Left ventricle myocardium superior (tissue), 1 donor: ENCODE results near the gene CSNK2A3. TPM values are rescaled to one million over a fixed set of nuclear protein-coding genes. Genes with fewer than 3 reads are reported as not detected.

ENCODE experiments used
- ATAC-seq: fragments of 200-7000 bp; cut with Tn5 transposase; one replicate; pipeline ENCODE4 v1.9.1; 2020; ENCODE audit warnings: mild to moderate bottlenecking, moderate library complexity
- DNase-seq: peaks from one replicate; pipeline ENCODE4 v3.0.0-alpha.2; 2020
- intact Hi-C: fragments of 100-400 bp; cut with micrococcal nuclease; formaldehyde crosslinking; loops from one replicate; pipeline ENCODE4 v1.11.0; 2022
- total RNA-seq: library from RNA; stranded (reverse); fragmentation: NEBNext Ultra II Directional; extraction: Animal tissue kit (Norgen Biotek cat#: 25700); gene quantifications from one replicate; pipeline ENCODE4 v1.2.1, GENCODE V29; 2021
- donor health status: DM: no; HTN: yes; CAD: no; lungs with severe emphysema.

The CSNK2A3 gene
- total RNA-seq, 1 donor from 2014 or later, result 1.1 TPM

GRCh38 chr11:11309906-11310305 lies 43.1 kb downstream of the CSNK2A3 start:
- intact Hi-C loops, result no loop called here
- DNase-seq (no peak), ATAC-seq (no peak)

DNA sequence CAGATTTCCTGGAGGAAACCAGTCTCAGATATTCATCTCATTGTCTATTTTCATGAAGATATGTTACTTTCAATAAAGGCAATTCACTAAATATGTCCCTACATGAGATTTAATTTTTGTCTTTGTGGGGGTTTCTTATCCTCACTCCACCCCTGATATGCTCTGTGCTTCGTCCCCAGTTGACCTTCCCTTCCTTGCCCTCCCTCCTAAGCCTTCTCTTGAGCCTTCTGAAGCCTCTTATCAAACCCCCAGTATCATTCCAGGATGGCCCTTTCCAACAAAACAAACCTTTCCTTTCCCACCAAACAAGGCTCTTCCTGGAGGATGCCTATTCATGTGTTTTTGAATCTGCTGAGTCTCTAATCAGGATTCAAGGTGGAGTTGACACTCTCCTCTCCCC lies 44.8 kb downstream of the CSNK2A3 start:
- ATAC-seq, result no peak
- no peak for DNase-seq
- intact Hi-C loops, result no loop called here

DNA sequence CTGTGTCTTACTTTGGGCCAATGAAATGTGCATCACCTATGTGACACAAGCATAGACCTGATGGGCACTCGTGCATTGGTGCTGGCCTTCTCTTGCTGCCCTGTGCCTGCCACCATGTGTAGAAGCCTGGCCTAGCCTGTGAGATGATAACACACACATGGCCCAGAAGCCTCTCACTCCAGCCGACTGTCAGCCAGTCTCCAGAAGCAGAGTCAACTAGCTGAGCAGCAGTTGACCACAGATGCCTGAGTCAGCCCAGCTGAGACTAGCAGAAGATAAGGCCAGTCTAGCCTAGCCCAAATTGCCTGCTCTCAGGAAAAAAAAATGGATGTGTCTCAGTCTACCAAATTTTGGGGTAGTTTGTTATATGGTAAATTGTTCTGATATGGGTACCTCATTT lies 46.2 kb downstream of the CSNK2A3 start:
- intact Hi-C loops, result no loop called here
- ATAC-seq (no peak), DNase-seq (no peak)

DNA sequence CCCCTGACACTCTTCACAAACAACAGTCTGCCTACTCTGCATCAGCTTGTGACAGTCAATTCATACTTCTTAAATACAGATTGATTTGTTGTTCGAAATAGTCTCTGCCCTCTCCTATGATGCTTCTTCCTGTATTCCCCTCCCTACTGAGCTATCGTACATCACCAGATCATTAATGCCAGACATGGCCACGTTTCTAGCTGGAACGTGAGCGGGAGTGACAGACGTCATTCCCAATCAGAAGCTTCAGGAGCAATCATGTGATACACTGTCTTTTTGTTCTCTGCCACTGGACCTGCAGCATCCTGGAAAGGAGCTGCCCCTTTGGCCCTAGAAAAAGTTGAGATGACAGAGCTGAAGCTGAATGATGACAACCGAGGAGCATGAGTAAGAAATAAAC lies 48.5 kb downstream of the CSNK2A3 start:
- intact Hi-C loops, result no loop called here
- no peak for ATAC-seq
- DNase-seq, result no peak

- ATAC-seq (no peak), DNase-seq (no peak)
- intact Hi-C loops, result no loop called here
Measured at GRCh38 chr11:11302565-11302964, 50.5 kb downstream of the CSNK2A3 start.
